ENCODE data around the gene TUSC2. TPM values are rescaled to one million over a fixed set of nuclear protein-coding genes. Genes with fewer than 3 reads are reported as not detected.

Gene TUSC2
- total RNA-seq, 2 donors from 2014 or later, result 23.5 to 28.1 TPM

DNA sequence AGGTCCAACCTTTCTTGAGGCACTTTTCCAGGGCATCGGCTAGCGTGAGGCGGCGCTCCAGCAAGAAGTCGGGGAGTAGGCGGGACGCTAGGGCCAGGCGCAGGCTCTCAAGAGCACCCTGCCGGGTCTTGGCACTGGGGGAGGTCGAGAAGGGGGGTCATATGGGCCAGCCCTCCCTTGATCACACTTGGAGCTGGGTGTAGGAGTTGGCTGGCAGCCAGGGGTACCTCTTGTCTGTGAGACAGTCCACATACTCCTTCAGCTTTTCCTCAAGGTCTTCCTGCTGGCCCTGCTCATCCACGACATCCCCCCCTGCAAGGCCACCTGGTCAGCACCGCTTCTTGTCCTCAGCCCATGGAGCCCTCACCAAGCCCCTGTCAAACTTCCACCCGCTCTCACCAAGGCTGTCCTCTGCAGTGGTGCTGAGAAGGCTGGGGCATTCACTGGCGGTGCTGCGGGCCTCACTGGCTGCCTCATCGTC is 37.8 kb downstream of the TUSC2 start:
- Histone ChIP-seq H3K27ac (ENCODE audit: low read depth, low read length) (no peak overlapping the region), H3K4me1 (ENCODE audit: control insufficient read depth, insufficient read depth, low read length) (no peaks in the 10 kb centered on the region), H3K9me3 (ENCODE audit: control insufficient read depth, low read length) (no peaks in the 10 kb centered on the region), H3K27me3 (ENCODE audit: control insufficient read depth, insufficient read depth, low read length, poor library complexity, severe bottlenecking) (no peaks in the 10 kb centered on the region), H3K4me3 (ENCODE audit: low read length) (no peak overlapping the region), H3K9ac (ENCODE audit: extremely low read depth, low read length, poor library complexity, severe bottlenecking) (no peak overlapping the region), H3K36me3 (ENCODE audit: control insufficient read depth, insufficient read depth, low read length) (peaks cover 29% of the 10 kb centered on the region)
- TF ChIP-seq, protein P1, sequence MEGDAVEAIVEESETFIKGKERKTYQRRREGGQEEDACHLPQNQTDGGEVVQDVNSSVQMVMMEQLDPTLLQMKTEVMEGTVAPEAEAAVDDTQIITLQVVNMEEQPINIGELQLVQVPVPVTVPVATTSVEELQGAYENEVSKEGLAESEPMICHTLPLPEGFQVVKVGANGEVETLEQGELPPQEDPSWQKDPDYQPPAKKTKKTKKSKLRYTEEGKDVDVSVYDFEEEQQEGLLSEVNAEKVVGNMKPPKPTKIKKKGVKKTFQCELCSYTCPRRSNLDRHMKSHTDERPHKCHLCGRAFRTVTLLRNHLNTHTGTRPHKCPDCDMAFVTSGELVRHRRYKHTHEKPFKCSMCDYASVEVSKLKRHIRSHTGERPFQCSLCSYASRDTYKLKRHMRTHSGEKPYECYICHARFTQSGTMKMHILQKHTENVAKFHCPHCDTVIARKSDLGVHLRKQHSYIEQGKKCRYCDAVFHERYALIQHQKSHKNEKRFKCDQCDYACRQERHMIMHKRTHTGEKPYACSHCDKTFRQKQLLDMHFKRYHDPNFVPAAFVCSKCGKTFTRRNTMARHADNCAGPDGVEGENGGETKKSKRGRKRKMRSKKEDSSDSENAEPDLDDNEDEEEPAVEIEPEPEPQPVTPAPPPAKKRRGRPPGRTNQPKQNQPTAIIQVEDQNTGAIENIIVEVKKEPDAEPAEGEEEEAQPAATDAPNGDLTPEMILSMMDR (conservative IDR thresholded peaks at IDR 0.05), result no peak
- WGBS, 2 experiments (ENCODE audit: insufficient coverage in 1 of 2, insufficient read length in 1 of 2), result 92 to 95% methylated on average over 12 to 16 of the region's 16 CpGs
- DNase-seq, result peak; percentile 31
- H3K27me3 Mint-ChIP-seq (ENCODE audit: insufficient read depth), result no peaks in the 10 kb centered on the region
- H3K4me1 Mint-ChIP-seq, result peaks cover 11% of the 10 kb centered on the region
- H3K27ac Mint-ChIP-seq, result no peak overlapping the region
- no peak overlapping the region for H3K4me3 Mint-ChIP-seq
- peaks cover 30% of the 10 kb centered on the region for H3K36me3 Mint-ChIP-seq (ENCODE audit: low read depth)
- no peaks in the 10 kb centered on the region for H3K9me3 Mint-ChIP-seq

DNA sequence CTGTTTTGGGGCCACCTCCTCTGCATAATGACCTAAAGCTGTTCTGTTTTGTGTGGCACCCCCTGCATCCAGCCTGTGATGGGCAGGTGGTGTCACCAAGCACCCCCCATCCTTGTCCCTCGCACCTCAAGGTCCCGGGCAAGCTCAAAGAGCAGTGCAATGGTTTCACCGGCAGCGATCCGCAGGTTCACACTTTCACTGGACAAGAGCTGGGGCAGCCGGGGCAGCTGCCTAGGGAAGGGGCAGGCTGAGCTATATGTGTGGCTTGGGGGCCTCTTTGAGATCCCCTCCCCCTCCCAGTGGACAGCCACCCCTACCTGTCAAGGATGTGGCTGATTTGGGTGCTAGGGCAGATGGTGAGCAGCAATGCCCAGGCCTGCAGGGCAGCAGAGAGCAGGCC is 38.9 kb downstream of the TUSC2 start:
- H3K9me3 ChIP-seq (ENCODE audit: control insufficient read depth, low read length), result no peaks in the 10 kb centered on the region
- Mint-ChIP-seq H3K4me3 (no peak overlapping the region), H3K36me3 (ENCODE audit: low read depth) (peaks cover 30% of the 10 kb centered on the region), H3K27ac (no peak overlapping the region), H3K4me1 (peaks cover 11% of the 10 kb centered on the region), H3K27me3 (ENCODE audit: insufficient read depth) (no peaks in the 10 kb centered on the region), H3K9me3 (no peaks in the 10 kb centered on the region)
- H3K9ac ChIP-seq (ENCODE audit: extremely low read depth, low read length, poor library complexity, severe bottlenecking), result no peak overlapping the region
- TF ChIP-seq, protein P1 (conservative IDR thresholded peaks at IDR 0.05), result no peak
- H3K36me3 ChIP-seq (ENCODE audit: control insufficient read depth, insufficient read depth, low read length), result peaks cover 29% of the 10 kb centered on the region
- no peaks in the 10 kb centered on the region for H3K27me3 ChIP-seq (ENCODE audit: control insufficient read depth, insufficient read depth, low read length, poor library complexity, severe bottlenecking)
- H3K27ac ChIP-seq (ENCODE audit: low read depth, low read length), result no peak overlapping the region
- DNase-seq, result no peak
- WGBS, 2 experiments (ENCODE audit: insufficient coverage in 1 of 2, insufficient read length in 1 of 2), result 96 to 97% methylated on average over 5 to 6 of the region's 6 CpGs
- H3K4me3 ChIP-seq (ENCODE audit: low read length), result no peak overlapping the region
- H3K4me1 ChIP-seq (ENCODE audit: control insufficient read depth, insufficient read depth, low read length), result no peaks in the 10 kb centered on the region

DNA sequence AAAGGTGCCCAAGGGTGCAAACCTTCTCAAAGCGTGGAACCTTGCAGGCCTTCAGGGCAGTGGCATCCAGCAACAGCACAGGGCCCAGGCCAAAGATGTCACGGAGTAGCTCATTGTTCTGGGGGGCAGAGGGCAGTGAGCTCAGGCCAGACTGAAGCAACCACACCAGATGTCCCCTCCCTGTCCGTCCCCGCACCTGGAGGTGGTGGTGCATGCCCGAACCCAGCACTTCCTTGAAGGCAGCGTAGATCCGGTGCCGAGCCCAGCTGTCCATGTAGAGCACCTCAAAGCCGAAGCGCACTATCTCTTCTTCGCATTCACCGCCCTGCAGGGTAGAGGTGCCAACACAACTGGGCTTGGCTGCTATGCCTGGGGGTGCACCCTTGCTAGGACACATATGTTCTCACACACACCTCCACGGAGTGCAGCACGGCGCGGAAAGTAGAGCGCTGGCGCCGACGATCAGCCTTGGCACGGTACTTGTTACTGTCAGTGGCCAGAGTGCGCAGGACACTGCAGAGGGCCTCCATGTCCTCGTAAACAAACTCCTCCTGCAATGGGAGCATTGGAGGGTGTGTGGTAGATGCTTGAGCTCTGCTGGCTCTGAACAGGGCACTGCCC is 39.5 kb downstream of the TUSC2 start:
- H3K4me1 ChIP-seq (ENCODE audit: control insufficient read depth, insufficient read depth, low read length), result no peaks in the 10 kb centered on the region
- whole genome bisulfite sequencing, 2 experiments (ENCODE audit: insufficient coverage in 1 of 2, insufficient read length in 1 of 2), result 95 to 98% methylated on average over 23 of the region's 23 CpGs
- peaks cover 11% of the 10 kb centered on the region for H3K4me1 Mint-ChIP-seq
- no peaks in the 10 kb centered on the region for H3K27me3 Mint-ChIP-seq (ENCODE audit: insufficient read depth)
- peaks cover 30% of the 10 kb centered on the region for H3K36me3 Mint-ChIP-seq (ENCODE audit: low read depth)
- H3K27ac ChIP-seq (ENCODE audit: low read depth, low read length), result no peak overlapping the region
- H3K4me3 ChIP-seq (ENCODE audit: low read length), result no peak overlapping the region
- H3K9ac ChIP-seq (ENCODE audit: extremely low read depth, low read length, poor library complexity, severe bottlenecking), result no peak overlapping the region
- H3K27me3 ChIP-seq (ENCODE audit: control insufficient read depth, insufficient read depth, low read length, poor library complexity, severe bottlenecking), result no peaks in the 10 kb centered on the region
- no peaks in the 10 kb centered on the region for H3K9me3 ChIP-seq (ENCODE audit: control insufficient read depth, low read length)
- no peak overlapping the region for H3K27ac Mint-ChIP-seq
- H3K36me3 ChIP-seq (ENCODE audit: control insufficient read depth, insufficient read depth, low read length), result peaks cover 29% of the 10 kb centered on the region
- TF ChIP-seq, protein P1 (conservative IDR thresholded peaks at IDR 0.05), result no peak
- DNase-seq, result peak; percentile 33
- H3K4me3 Mint-ChIP-seq, result no peak overlapping the region
- no peaks in the 10 kb centered on the region for H3K9me3 Mint-ChIP-seq

Measured in endodermal cell (in vitro differentiated cells).